EL (cell line): ENCODE measurements around the gene GTF2A1L.
"Not testable (repeated sequence)": the region's sequence is repeated elsewhere in the genome, so short reads cannot be mapped to it uniquely, and the experiment has no call there.

Experiments
- DNase-seq: peaks from one replicate; pipeline ENCODE4 v3.0.0-alpha.2; 2016

Gene GTF2A1L

DNA sequence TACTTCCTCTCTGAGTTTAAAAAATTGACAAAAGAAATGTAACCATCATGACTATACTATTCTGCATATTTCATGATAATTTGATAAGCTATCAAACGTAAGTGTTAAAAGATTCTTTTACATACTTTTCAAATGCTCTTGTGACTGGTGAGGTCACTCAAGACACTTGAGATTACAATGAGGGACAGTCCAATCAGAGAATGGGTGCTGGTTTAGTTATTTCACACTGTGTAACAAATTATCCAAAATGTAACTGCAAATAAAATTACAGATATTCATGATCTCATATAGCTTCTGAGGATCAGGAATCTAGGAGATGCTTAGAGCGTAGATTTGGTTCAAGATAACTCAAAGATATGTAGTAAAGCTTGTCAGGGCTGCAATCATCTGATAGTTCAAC is 4.4 kb upstream of the GTF2A1L start:
- DNase-seq, result no peak

DNA sequence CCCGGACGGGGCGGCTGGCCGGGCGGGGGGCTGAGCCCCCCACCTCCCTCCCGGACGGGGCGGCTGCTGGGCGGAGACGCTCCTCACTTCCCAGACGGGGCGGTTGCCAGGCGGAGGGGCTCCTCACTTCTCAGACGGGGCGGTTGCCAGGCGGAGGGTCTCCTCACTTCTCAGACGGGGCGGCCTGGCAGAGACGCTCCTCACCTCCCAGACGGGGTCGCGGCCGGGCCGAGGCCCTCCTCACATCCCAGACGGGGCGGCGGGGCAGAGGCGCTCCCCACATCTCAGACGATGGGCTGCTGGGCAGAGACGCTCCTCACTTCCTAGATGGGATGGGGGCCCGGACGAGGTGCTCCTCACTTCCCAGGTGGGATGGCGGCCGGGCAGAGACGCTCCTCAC is 3.1 kb upstream of the GTF2A1L start:
- DNase-seq, result not testable (repeated sequence)

DNA sequence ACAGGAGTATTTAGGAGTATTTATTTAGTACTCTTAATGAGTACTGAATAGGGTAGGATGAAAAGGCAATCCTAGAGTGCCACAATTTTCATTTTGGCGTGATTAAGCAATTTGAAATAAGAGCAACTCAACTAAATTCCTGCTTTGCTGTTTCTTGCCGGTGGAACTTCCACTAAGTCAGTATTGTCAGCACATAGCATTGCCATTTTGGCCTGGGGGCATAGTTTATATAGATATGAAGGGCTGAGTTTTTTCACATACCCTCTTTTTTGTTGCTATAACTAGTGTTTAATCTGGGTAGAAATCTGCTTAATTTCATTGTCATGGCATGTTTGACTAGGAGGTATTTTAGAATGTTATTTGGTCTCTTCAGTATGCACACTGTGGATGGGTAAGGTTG is 1.9 kb downstream of the GTF2A1L start:
- DNase-seq, result no peak

DNA sequence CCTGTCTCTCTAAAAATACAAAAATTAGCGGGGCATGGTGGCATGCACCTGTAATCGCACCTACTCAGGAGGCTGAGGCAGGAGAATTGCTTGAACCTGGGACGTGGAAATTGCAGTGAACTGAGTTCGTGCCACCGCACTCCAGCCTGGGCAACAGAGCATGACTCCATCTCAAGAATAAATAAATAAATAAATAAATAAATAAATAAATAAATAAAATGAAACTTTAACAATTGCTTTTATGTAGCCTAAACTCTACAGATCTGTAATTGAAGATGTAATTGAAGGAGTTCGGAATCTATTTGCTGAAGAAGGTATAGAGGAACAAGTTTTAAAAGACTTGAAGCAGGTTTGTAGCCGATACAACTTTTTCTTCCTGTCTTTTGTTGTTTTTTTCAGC is 2.9 kb downstream of the GTF2A1L start:
- DNase-seq, result no peak

DNA sequence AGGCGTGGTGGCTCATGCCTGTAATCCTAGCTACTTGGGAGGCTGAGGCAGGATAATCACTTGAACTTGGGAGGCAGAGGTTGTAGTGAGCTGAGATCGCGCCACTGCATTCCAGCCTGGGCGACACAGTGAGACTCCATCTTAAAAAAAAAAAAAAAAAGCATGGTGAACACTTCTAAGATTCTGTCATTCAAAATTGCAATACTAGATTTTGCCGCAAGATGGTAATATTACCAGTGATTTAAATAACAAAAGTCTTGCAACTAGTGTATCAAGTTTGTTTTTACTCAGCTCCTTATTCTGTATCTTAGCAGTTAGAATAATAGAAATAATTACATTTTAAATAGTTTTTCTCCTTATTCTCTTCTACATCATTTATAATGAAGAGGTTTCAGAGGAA is 5.0 kb downstream of the GTF2A1L start:
- not testable (repeated sequence) for DNase-seq

DNA sequence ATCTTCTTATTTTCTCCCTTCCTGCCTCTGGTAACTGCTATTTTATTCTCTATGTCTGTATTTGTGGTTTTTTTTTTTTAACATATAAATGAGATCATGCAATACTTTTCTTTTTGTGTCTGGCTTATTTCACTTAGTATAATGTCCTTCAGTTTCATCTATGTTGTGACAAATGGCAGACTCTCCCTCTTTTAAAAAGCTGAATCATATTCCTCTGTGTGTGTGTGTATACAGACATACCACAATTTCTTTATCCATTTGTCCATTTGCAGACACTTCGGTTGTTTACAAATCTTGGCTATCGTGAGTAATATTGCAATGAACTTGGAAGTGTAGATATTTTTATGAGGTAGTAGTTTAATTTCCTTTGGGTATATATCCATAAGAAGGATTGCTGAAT is 7.0 kb downstream of the GTF2A1L start:
- DNase-seq, result no peak

DNA sequence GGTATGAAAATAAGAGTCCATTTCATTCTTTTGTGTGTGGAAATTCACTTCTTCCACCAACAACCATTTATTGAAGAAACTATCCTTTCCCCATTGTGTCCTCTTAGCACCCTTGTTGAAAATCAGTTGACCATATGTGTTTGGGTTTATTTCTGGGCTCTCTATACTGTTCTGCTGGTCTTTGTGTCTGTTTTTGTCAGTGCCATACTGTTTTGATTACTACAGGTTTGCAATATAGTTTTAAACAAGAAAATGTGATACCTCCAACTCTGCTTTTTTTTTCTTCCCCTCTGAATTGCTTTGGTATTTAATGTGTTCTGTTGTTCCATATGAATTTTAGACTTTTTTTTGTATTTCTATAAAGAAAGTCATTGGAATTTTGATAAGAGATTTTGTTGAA is 8.4 kb downstream of the GTF2A1L start:
- no peak for DNase-seq

DNA sequence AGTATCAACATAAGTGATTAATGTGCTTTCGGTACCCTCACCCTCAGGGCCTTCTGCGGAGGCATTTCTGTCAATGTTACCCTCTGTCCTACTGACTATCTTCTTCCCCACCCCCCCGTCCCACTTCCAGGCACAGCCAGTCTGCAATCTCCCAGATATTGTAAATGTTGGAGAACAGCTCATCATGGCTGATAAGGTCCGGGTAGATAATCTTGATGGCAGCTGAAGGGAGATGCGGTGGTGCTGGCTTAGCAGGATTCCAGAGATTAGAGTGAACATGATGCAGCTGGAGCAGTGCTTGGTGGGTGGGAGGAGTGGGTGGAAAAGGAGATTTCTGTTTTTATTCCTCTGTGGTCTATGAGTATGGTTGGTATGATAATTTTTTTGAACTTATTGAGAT is 15.5 kb downstream of the GTF2A1L start:
- DNase-seq, result no peak

DNA sequence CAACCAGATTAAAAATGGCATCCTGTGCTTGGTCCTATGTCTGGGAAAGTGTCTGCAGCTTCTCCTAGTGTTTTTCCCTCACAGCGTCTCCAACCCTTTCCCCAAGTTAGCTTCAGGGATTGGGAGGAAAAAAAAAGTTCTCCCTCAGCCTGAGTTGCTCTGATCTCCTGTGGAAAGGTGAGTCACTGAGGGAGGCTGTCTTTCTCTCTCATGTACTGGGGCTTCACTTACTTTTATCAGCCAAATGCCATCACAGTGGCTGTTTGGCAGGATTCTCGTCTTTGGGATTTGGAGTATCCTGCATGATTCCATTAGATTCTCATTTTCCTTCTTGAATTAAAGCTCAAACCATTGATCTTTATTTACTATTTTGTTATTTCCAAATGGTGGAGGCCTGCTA is 18.1 kb downstream of the GTF2A1L start:
- DNase-seq, result no peak

DNA sequence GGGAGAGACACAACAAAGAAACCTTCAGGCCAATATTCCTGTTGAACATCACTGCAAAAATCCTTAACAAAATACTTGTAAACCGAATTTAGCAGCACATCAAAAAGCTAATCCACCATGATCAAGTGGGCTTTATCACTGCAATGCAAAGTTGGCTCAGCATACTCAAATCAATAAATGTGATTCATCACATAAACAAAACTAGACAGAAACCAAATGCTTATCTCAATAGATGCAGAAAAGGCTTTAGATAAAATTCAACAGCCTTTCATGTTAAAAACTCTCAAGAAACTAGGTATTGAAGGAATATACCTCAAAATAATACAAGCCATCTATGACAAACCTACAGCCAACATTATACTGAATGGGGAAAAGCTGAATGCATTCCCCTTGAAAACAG is 20.6 kb downstream of the GTF2A1L start:
- no peak for DNase-seq

DNA sequence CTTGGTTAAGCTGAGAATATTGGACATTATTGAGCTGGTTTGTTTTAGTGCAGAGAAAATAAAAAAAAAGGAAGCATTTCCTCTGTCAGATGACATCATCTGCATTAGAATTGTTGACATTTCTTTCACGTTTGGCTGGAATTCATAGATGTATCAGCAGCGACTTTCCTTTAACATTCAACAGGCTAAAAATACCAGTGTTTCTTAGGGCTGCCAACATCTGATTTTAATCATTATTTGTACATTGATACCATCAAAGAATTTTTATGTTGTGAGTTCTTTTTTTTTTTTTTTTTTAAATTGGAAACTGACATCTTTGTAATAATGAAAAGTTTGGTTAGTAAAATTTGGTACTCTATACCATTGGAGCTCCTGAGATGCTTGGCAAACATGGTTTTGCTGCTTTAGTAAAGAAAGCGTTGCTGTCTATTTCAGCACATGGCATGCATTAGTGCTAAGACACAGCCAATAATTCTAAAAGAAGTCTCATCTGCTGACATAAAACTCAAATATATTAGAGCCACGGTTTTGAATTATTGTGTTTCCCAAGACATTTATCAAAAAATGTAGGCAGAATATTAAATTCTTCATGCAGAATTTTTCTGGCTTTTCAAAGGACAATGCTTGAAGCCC is 33.6 kb downstream of the GTF2A1L start:
- peak; percentile 60 for DNase-seq

DNA sequence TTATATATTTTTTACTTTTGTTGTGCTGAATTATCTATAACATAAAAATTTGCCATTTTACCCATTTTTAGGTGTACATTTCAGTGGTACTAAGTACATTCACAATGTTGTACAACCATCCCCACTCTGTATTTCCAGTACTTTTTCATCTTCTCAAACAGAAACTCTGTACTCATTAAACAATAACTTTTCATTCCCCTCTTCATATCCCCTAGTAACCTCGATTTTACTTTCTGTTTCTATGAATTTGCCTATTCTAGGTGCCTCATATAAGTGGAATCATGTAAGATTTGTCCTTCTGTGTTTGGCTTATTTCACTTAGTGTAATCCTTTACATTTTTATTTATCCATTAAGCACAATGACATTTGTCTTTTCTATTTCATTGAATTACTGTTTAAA is 51.3 kb downstream of the GTF2A1L start:
- no peak for DNase-seq

DNA sequence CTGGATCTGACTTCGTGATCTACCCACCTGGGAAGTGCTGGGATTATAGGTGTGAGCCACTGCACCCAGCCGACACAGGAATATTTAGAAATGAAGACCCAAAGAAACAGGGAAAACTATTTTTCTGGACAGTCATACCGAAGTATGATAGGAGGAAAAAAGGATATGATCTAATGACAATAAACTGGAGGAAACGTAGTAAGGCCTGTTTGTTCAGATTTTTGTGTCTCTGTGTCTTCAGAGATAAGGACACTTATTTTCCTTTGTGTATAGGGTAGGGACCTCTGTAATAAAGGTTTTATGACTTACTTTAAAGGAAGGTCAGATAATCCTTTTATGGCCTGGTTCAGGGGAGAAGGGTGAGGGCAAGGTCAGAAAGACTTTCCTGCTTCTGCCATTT is 55.9 kb downstream of the GTF2A1L start:
- DNase-seq, result no peak

DNA sequence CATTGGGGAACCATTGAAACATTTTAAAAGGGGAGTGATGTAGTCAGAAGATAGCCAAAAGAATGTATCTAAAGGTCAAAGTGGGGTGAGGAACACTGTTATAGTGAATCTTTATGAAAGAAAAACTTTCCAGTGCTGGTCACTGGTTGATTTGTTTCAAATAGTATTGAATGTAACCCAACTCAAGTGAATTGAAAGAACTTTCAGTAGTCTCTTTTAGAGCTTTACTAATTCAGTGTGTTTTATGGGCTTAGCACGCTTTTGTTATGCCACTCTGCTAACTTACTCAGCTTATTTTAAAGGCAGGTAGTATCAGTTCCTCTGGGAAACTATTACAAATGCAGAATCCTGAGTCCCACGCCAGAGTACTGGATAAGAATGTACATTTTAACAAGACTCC is 57.3 kb downstream of the GTF2A1L start:
- DNase-seq, result no peak

DNA sequence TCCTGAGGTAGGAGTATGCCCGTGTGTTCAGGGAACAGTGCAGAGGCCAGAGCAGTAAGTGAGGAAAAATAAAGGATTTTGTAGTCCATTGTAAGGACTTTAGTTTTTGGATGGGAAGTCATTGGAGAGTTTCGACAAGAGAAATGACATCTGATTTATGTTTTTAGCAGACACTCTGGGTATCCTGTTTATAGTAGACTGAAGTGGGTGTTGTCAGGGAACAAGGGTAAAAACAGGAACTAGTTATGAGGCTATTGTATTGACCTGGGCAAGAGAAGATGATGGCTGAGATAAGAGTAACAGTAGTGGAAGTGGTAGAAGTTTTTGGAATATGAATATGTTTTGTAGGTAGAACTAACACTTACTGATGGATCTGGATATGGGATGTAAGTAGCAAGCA is 59.8 kb downstream of the GTF2A1L start:
- DNase-seq, result no peak

DNA sequence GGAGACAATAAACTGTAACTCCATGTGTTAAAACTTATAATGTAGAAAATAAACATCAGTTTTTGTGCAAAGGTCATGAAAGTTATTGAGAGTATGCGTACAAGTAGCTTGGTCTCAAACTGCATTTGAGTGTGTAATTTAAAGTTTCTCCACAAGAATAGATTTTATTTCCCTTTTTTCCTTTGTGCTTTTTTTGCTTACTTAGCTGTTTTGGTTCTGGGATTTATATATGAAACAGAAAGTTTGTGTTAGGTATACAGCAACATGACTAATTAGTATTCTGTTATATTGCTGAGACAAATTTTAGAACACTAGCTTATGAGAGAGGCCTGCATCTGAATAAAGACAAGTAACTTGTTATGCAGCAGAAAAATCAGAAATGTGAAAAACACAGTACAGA is 67.5 kb downstream of the GTF2A1L start:
- no peak for DNase-seq

DNA sequence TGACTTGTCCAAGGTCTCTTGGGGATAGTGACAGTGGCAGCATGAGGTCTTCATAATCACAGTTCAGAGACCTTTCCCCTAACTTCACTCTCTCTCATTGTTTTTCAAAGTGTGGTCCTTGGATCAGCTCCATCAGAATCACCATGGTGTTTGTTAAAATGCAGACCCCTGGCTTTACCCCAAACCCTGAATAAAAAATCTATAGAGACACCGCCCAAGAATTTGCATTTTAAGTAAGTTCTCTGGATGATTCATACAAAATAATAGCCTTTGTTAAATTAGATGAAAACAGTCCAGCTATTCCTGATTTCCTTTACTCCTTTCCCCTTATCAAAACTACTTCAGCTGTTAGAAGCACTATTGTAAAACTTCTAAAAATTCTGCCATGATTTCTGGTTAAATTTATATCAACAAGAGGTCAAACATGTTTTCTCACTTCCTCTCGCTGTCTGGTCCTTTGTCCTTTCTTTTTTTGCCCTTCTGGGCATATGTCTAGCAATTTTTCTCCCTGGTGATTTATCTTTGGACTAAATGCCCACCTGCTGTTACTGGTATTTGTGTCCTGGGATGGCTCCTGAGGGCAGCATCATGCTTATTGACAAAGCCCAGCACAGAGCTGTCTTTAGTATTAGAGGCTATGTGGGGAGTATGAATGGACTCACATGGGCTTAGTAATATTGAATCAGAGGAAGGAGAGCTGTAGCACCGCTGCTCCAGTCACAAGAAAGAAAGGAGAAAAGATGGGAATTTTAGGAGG is 74.5 kb downstream of the GTF2A1L start:
- DNase-seq, result no peak

DNA sequence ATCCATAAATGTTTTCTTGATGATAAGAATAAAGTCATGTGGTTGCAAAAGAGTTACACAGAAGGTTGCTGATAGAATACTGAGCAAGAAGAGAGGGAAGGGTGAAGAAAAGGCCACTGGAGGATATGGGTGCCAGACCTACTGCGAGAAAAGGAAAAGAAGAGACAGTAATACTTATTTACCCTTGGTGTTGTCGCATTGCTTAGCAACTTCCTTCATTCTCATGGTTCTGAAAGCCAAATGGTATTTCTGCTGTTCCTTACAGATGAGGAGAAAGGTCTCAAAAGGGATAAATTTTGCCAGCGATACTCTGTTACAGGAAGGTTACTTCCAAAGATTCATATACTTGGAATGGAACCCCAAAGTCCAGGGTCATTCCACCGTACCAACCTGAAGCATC is 75.4 kb downstream of the GTF2A1L start:
- DNase-seq, result no peak

DNA sequence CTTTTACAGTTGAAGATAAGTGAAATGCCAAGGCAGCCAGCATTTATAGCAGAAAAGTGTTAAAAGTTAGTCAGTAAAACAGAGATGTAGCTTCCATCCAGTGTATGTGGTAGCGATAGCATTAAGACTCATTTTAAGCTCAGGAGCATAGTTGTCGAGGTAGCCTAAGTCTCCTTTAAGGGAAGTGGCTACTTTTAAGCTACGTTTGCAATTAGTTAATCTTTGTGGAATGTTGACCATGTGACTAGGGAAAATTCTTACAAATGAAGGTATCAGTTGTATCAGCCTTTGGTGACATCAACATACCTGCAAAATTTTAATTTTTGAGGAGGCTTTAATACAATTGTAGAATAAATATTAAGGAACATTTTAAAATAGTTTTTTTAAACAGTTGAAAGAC is 76.0 kb downstream of the GTF2A1L start:
- DNase-seq, result peak; percentile 23

DNA sequence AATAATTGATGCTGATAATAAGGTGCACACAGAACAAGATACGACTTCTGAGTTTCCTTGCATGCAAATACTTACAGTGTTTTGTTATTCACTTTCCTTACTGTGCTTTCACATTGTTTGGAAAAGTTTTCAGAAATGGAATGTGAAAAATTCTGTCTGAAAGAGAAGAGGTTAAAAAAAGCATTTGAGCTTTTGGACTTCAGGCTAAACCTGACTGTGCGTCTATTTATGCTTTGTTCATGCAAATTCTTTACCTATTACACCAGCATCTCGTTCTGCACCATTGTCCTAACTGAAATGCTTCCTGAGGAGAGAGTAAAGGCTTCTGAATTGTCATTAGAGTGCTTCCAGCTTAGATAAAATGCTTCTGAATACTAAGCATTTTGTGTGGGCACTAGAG is 76.5 kb downstream of the GTF2A1L start:
- DNase-seq, result peak; percentile 51

DNA sequence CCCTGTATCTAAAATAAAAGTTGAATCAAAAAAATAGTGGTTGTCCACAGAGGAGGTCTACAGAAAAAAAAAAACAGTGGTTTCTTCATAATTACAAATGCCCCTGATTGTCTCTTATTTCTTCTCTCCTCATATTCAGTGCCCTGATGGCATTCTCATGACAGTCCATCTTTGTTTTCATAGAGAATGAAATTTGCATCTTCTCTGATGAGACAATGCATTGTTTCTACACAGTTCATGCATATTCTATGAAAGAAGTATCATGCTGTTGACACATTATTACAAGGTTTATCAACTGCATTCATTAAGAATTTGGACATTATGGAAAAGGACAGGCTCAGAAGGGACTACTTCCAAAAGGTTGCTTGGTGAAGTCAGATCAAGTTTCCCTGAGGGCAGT is 78.3 kb downstream of the GTF2A1L start:
- no peak for DNase-seq

DNA sequence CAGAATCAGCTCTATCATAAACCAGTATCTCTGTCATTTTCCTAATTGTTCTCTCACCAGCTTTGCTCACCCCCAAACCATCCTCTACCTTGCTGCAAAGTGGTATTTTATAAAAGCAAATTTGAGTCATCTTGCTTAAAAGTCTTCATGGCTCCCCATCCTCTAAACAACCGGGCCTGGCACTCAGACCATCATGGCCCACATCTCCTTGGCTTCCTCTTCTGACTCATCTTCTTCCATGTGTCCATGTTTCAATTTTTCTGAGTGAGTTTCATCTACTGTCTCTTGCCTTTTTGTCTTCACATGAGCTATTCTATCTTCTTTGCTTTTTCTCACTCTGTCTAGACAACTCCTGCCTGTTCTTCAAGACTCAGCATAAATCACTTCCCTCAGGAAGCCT is 79.2 kb downstream of the GTF2A1L start:
- no peak for DNase-seq

DNA sequence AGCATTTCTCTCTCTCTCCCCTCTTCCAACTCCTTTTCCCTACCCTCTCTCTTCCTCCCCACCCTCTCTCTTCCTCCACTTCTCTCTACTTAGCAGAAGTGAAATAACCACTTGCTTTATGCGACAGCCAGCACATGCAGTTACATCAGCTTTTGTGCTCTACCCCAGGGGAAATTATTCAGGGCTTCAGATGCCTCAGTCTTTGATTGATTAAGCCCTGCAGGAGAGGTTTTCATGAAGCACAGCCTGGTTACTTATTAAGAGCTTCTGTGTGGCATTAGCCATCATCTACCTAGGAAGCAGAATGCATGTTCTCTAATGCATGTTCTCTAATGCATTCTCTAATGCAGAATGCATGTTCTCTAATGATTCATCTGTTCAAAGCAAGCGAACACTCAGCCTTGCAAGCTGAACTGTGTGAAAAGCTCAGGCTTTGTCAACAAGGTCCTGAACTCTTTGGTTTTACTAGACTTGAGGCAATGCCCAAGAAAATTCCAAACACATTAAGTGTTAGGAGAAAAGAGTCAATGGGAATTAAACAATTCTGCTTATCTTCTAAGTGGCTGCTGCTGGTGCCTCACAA is 81.8 kb downstream of the GTF2A1L start:
- peak; percentile 60 for DNase-seq

DNA sequence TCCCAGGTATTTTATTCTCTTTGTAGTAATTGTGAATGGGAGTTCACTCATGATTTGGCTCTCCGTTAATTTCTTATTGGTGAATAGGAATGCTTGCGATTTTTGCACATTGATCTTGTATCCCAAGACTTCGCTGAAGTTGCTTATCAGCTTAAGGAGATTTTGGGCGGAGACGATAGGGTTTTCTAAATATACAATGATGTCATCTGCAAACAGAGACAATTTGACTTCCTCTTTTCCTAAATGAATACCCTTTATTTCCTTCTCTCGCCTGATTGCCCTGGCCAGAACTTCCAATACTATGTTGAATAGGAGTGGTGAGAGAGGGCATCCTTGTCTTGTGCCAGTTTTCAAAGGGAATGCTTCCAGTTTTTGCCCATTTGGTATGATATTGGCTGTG is 86.0 kb downstream of the GTF2A1L start:
- not testable (repeated sequence) for DNase-seq

DNA sequence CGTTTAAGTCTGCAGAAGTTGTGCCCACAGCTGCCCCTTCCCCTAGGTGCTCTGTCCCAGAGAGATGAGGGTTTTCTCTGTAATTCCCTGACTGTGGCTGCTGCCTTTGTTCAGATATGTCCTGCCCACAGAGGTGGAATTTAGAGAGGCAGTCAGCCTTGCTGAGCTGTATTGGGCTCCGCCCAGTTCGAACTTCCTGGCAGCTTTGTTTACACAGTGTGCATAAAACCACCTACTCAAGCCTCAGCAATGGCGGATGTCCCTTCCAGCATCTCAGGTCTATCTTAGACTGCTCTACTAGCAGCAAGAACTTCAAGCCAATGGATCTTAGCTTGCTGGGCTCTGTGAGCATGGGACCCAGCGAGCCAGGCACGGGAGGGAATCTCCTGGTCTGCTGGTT is 89.8 kb downstream of the GTF2A1L start:
- no peak for DNase-seq
